Measurements from ENCODE around the gene SMIM24.
"Not testable (repeated sequence)": the region's sequence is repeated elsewhere in the genome, so short reads cannot be mapped to it uniquely, and the experiment has no call there.

SMIM24 gene

GRCh38 chr19:3480383-3481091, at the start of gene SMIM24:
Gene SMIM24, minus strand, starts transcription at chr19:3480525. Its CDS starts 62 bp downstream, at chr19:3480463.
- DNase-seq, result no peak

DNA sequence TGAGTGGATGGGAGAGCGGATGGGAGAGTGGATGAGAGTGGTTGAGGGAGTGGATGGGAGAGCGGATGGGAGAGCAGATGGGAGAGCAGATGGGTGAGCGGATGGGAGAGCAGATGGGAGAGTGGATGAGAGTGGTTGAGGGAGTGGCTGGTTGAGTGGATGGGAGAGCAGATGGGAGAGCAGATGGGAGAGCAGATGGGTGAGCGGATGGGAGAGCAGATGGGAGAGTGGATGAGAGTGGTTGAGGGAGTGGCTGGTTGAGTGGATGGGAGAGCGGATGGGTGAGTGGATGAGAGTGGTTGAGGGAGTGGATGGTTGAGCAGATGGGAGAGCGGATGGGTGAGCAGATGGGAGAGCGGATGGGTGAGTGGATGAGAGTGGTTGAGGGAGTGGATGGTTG, 49.0 kb upstream of the SMIM24 start:
- not testable (repeated sequence) for DNase-seq

GRCh38 chr19:3528539-3529211, 48.4 kb upstream of the SMIM24 start:
- no peak for DNase-seq

GRCh38 chr19:3528080-3528479, 47.8 kb upstream of the SMIM24 start:
- no peak for DNase-seq

- no peak for DNase-seq
Observed at GRCh38 chr19:3527238-3527910, 47.0 kb upstream of the SMIM24 start.

DNA sequence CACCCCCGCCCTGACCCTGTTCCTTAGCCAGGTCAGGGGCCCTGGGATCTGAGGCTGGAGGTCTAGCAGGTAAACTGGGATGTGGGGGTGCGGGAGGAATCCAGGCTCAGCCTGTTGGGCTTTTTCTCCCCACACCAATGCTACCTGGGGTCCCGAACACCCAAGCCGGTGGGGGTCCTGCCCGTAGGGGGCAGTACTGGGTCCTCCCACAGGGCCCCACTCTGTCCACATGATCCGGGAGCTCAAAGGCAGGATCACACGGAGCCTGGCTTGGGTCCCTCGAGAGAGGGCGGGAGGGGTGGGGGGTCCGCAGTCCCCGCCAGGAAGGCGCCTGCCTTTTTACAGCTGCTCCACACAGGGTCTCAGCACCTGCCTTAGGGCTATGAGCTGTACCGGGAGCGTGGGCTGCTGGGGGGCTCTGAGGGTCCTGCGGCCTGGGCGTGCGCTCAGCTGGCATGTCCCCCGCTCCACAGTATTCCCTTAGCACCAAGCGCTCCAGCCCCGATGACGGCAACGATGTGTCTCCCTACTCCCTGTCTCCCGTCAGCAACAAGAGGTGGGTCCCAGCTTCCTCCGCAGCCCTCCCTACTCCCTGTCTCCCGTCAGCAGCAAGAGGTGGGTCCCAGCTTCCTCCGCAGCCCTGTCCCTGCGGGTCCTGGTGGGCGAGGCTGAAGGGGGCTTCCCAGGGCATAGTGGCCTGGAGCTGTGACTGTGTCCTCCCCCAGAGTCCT, 46.3 kb upstream of the SMIM24 start:
- DNase-seq, result no peak

DNA sequence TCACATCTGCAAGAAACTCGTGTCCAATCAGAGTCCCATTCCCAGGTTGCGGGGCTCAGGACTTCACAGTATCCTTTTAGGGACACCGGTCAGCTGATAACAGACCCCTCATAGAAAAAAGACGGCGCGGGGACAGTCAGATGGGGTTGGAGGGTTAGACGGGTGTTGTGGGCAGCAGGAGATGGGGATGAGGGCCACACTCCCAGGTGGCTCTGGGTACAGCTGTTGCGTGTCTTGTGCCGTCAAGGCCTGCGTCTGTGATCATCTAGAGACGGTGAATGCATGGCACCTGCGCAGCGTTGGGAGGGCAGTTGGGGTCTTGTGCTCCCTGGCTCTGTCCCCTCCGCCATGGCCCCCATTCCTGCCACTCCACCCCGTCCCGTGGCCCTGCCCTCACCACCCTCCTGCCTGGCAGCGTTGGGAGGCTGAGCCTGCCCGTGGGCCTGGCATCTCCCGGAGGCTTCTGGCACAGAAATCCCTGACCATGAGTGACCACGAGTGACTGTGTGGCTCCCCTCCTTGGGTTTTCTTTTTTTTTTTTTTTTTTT, 44.7 kb upstream of the SMIM24 start:
- no peak for DNase-seq

GRCh38 chr19:3524078-3524842, 43.9 kb upstream of the SMIM24 start:
- DNase-seq, result no peak

GRCh38 chr19:3523361-3524077, 43.2 kb upstream of the SMIM24 start:
- no peak for DNase-seq

DNA sequence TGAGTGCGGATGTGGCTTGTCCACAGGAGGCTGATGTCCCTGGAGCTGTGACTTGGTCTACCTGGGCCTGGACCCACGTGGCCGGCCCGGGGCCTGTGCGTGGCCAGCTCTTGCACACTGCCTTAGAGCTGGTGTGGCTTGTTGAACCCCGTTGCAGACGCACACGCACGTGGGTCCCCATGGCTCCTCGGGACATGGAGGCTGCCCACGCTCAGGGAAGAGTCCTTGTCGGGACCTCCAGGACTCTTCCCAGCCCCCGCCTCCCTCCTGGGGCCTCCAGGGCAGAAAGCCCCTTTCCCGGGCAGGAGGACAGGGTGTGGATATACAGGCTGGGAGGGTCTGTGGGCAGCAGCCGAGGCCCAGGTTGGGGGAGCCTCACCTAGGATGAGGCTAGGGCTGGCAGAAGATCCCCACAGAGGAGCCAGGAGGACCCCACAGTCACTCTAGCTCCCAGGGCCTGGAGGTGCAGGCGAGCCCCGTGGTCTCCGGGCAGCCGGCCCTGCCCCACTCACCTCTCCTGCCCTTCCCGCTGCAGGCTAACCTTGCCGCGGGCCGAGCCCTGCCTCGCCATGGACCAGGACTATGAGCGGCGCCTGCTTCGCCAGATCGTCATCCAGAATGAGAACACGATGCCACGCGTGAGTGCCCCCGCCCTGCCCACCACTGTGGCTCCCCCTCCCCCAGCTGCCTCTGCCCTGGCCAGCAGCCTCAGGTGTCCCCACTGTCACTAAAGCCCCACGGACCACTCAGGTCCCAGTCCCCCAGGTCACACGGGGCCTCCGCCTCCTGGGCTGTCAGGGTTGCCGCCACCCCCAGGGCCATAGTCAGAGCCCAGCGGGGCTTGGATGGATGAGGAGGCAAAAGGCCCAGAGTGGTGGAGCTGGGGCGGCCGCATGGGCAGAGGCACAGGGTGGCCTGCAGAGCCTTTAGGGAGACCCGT, 42.4 kb upstream of the SMIM24 start:
- no peak for DNase-seq

DNA sequence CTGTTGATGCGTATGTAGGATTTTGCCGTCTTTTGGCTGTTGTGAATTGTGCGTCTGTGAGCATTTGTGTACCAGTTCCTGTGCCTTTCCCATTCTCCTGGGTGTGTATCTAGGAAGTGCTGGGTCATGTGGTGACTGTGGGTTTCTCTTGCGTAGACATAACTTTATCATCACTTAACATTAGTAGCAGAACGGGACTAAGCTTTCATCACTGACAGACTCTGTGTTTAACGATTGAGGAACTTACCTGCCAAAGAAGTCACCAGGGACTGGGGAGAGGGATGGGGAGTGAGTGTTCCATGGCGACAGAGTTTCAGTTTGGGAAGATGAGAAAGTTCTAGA, 40.8 kb upstream of the SMIM24 start:
- DNase-seq, result no peak

GRCh38 chr19:3520166-3521103, 40.1 kb upstream of the SMIM24 start:
- no peak for DNase-seq

- no peak for DNase-seq
Observed at GRCh38 chr19:3519126-3519525, 38.8 kb upstream of the SMIM24 start.

- no peak for DNase-seq
Observed at GRCh38 chr19:3518659-3519058, 38.3 kb upstream of the SMIM24 start.

GRCh38 chr19:3518255-3518654, 37.9 kb upstream of the SMIM24 start:
- DNase-seq, result no peak

DNA sequence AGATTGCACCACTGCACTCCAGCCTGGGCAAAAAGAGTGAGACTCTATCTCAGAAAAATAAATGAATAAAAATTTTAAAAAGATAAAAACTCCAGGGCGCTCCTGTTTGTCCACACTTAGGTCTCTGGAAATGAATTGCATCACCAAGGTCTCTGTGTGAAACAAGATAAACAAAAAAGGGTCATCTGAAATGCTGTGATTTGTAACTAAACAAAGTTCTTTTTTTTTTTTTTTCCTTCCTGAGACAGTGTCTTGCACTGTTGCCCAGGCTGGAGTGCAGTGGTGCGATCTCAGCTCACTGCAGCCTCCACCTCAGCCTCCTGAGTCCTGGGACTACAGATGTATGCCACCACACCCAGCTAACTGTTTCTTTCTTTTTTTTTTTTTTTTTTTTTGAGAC, 37.3 kb upstream of the SMIM24 start:
- no peak for DNase-seq

DNA sequence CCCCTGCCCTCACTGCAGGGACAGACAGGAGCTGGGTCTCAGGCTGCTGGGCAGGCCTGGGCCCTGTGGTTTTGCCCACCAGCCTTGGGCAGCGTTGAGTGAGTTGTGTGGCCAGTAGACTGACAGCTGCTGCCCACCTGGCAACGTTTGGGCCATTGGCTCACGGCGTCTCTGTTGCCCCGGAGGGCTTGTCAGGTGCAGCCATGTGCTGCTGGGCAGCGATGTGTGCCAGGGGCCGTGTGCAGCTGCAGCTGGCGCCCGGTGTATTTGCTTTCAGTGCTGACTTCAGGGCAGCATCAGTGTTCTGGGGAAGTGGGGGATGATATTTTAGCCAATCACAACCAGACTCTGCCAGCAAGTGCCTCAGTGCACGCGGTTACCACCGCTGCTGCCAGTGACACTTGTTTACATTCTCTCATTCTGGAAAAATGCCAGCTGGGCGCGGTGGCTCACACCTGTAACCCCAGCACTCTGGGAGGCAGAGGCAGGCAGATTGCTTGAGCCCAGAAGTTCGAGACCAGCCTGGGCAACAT, 36.4 kb upstream of the SMIM24 start:
- no peak for DNase-seq

GRCh38 chr19:3515891-3516422, 35.6 kb upstream of the SMIM24 start:
- no peak for DNase-seq

DNA sequence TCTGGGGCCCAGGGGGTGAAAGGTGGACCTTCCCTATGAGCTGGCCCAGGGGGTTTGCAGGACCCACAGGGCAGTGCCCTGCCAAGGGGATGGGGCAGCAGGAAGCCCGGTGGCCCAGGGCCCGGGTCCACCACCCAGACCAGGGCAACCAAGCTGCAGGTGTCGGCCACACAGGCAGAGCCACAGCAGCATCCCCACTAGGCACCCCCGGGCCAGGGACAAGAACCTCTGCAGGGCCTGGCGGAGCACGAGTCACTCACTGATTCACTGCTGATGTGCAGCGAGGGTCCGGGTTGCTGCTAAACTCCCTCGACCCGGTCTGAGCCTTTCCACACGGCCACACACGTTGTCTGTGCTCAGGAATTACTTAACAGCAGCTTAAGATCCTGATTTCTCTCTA, 34.6 kb upstream of the SMIM24 start:
- peak; percentile 39 for DNase-seq

Measured in HCEC 1CT (cell line).